Measurements from ENCODE around the gene KIAA1755. TPM values are rescaled to one million over a fixed set of nuclear protein-coding genes. Genes with fewer than 3 reads are reported as not detected.

The KIAA1755 gene
- total and polyA plus RNA-seq, 2 donors (not counting 1 experiment from before 2014, with no cell fraction given) = not detected

GRCh38 chr20:38167851-38168760 lies 92.4 kb downstream of the KIAA1755 start:
- H3K9ac ChIP-seq (ENCODE audit: low read length) = no peak overlapping the region
- no peaks in the 10 kb centered on the region for H3K27me3 Mint-ChIP-seq
- no peaks in the 10 kb centered on the region for H3K9me3 Mint-ChIP-seq (ENCODE audit: insufficient read depth)
- no peaks in the 10 kb centered on the region for H3K79me2 ChIP-seq (ENCODE audit: control insufficient read depth, insufficient read depth, low read length)
- peak overlapping the region; percentile 26 for H3K4me2 ChIP-seq (replicated peaks; ENCODE audit: low read depth, low read length, poor library complexity, severe bottlenecking)
- H3K27ac ChIP-seq (ENCODE audit: low read length in 2 of 2) = peak overlapping the region in 1 of 2 donors; percentile 6
- no peak for TF ChIP-seq EZH2 (IDR thresholded peaks at IDR 0.05; ENCODE audit: borderline replicate concordance, insufficient read depth, low read depth, low read length, poor library complexity, severe bottlenecking)
- no peak for TF ChIP-seq CTCF (IDR thresholded peaks at IDR 0.05)
- intact Hi-C loops (cut with micrococcal nuclease) = no loop called here
- CTCF ChIA-PET = interaction anchor here (0.7 to 6.1 kb wide), 7 partner anchors 54 to 115 kb away, joined by 3 to 74 read pairs (median 6); no protein-coding TSS in a partner anchor
- H3K4me3 ChIP-seq (ENCODE audit: control extremely low read depth in 1 of 5, extremely low read depth in 1 of 5, insufficient read depth in 1 of 5, low read depth in 2 of 5, low read length in 4 of 5) = no peak overlapping the region
- peaks cover 0 to 4% (median 0%) of the 10 kb centered on the region in 3 donors for H3K9me3 ChIP-seq (ENCODE audit: control extremely low read depth in 1 of 3, control insufficient read depth in 2 of 3, insufficient read depth in 1 of 3, low read length in 2 of 3)
- peak overlapping the region; percentile 15 for H3K27ac Mint-ChIP-seq
- H2AFZ ChIP-seq (ENCODE audit: insufficient read depth, low read depth, low read length, poor library complexity, severe bottlenecking) = peak overlapping the region; percentile 39
- peaks cover 0 to 7% (median 0%) of the 10 kb centered on the region in 4 experiments for H3K27me3 ChIP-seq (replicated peaks in 1 of 4; ENCODE audit: control extremely low read depth in 1 of 4, control insufficient read depth in 3 of 4, insufficient read depth in 4 of 4, low read length in 3 of 4)
- peaks cover 18 to 28% of the 10 kb centered on the region in 2 donors for H3K4me1 ChIP-seq (ENCODE audit: control insufficient read depth in 2 of 2, insufficient read depth in 2 of 2, low read length in 2 of 2)
- DNase-seq (no peak), ATAC-seq (ENCODE audit: low read depth) (no peak)
- peaks cover 27% of the 10 kb centered on the region for H3K4me1 Mint-ChIP-seq
- POLR2A ChIA-PET = no interaction called here
- H3K4me3 Mint-ChIP-seq = no peak overlapping the region
- no peaks in the 10 kb centered on the region for H4K20me1 ChIP-seq (ENCODE audit: control insufficient read depth, insufficient read depth, low read length, poor library complexity, severe bottlenecking)
- no peaks in the 10 kb centered on the region for H3K36me3 ChIP-seq (replicated peaks in 1 of 2; ENCODE audit: control extremely low read depth in 1 of 2, control insufficient read depth in 1 of 2, extremely low read depth in 1 of 2, insufficient read depth in 2 of 2, low read length in 1 of 2)
- WGBS (ENCODE audit: insufficient coverage) = 71% methylated on average over 6 of the region's 7 CpGs
